Trophoblast cell (in vitro differentiated cells and primary cell): ENCODE results near the gene MOCOS.
"Not testable (repeated sequence)": the region's sequence is repeated elsewhere in the genome, so short reads cannot be mapped to it uniquely, and the experiment has no call there.

Experiments
- DNase-seq, 2 donors: peaks; one replicate each; pipeline ENCODE4 v3.0.0-alpha.2; 2016
- H2AFZ ChIP-seq: 2 replicates; pipeline ENCODE4 v1.6.1; 2013; ENCODE audit warnings: low read length, moderate library complexity, mild to moderate bottlenecking; ENCODE audit not compliant: insufficient read depth, poor library complexity
- H2AK5ac ChIP-seq: 2 replicates; pipeline ENCODE4 v1.6.1; 2013; ENCODE audit warnings: mild to moderate bottlenecking, low read length
- H2BK120ac ChIP-seq: 2 replicates; pipeline ENCODE4 v1.6.1; 2013; ENCODE audit warnings: low read length, mild to moderate bottlenecking, moderate library complexity; ENCODE audit not compliant: insufficient read depth, poor library complexity
- H2BK12ac ChIP-seq: 2 replicates; pipeline ENCODE4 v1.6.1; 2013; ENCODE audit warnings: mild to moderate bottlenecking, low read length, moderate library complexity
- H2BK5ac ChIP-seq: 2 replicates; pipeline ENCODE4 v1.6.1; 2013; ENCODE audit warnings: low read length, low read depth, moderate library complexity, mild to moderate bottlenecking; ENCODE audit not compliant: poor library complexity
- H3K14ac ChIP-seq: 2 replicates; pipeline ENCODE4 v1.6.1; 2013; ENCODE audit warnings: mild to moderate bottlenecking, low read length
- H3K18ac ChIP-seq: 2 replicates; pipeline ENCODE4 v1.6.1; 2013; ENCODE audit warnings: mild to moderate bottlenecking, low read length
- H3K23ac ChIP-seq: 2 replicates; pipeline ENCODE4 v1.6.1; 2013; ENCODE audit warnings: low read length
- H3K27ac ChIP-seq: 2 replicates; pipeline ENCODE4 v1.5.1; 2013; ENCODE audit warnings: low read depth, mild to moderate bottlenecking, inconsistent platforms, low read length, moderate library complexity
- H3K27me3 ChIP-seq: 2 replicates; pipeline ENCODE4 v1.6.1; 2013; ENCODE audit warnings: inconsistent platforms, mild to moderate bottlenecking, low read length, moderate library complexity; ENCODE audit not compliant: insufficient read depth
- H3K36me3 ChIP-seq, 2 experiments: 1 replicate in 1 of 2; 2 replicates in 1 of 2; pipeline ENCODE4 v1.6.1; 2013; ENCODE audit warnings: low read length in 2 of 2, mild to moderate bottlenecking in 2 of 2, moderate library complexity in 1 of 2; ENCODE audit not compliant: insufficient read depth in 2 of 2, control insufficient read depth in 1 of 2
- H3K4ac ChIP-seq: 2 replicates; pipeline ENCODE4 v1.6.1; 2013; ENCODE audit warnings: low read depth, mild to moderate bottlenecking, low read length, moderate library complexity
- H3K4me1 ChIP-seq, 2 experiments: 1 replicate in 1 of 2; 2 replicates in 1 of 2; pipeline ENCODE4 v1.6.1; 2013; ENCODE audit warnings: low read length in 2 of 2, mild to moderate bottlenecking in 2 of 2, moderate library complexity in 1 of 2; ENCODE audit not compliant: insufficient read depth in 2 of 2, control insufficient read depth in 1 of 2
- H3K4me2 ChIP-seq: 2 replicates; pipeline ENCODE4 v1.6.1; 2013; ENCODE audit warnings: inconsistent platforms, mild to moderate bottlenecking, low read length, moderate library complexity
- H3K4me3 ChIP-seq: 2 replicates; pipeline ENCODE4 v1.5.1; 2013; ENCODE audit warnings: mild to moderate bottlenecking, low read depth, low read length, inconsistent platforms
- H3K79me1 ChIP-seq: one replicate; pipeline ENCODE4 v1.6.1; 2013; ENCODE audit warnings: low read length
- H3K79me2 ChIP-seq: 2 replicates; pipeline ENCODE4 v1.6.1; 2013; ENCODE audit warnings: low read length, mild to moderate bottlenecking; ENCODE audit not compliant: control insufficient read depth, insufficient read depth, poor library complexity
- H3K9ac ChIP-seq: 2 replicates; pipeline ENCODE4 v1.6.1; 2013; ENCODE audit warnings: mild to moderate bottlenecking, low read length
- H3K9me3 ChIP-seq: 2 replicates; pipeline ENCODE4 v1.6.1; 2013; ENCODE audit warnings: low read depth, mild to moderate bottlenecking, control low read depth, inconsistent platforms, low read length; ENCODE audit not compliant: insufficient read depth
- H4K12ac ChIP-seq: 2 replicates; pipeline ENCODE4 v1.6.1; 2013; ENCODE audit warnings: low read depth, mild to moderate bottlenecking, low read length, moderate library complexity
- H4K8ac ChIP-seq: 2 replicates; pipeline ENCODE4 v1.6.1; 2013; ENCODE audit warnings: low read depth, mild to moderate bottlenecking, low read length, moderate library complexity
- H4K91ac ChIP-seq: one replicate; pipeline ENCODE4 v1.6.1; 2013; ENCODE audit warnings: low read depth, mild to moderate bottlenecking, low read length, moderate library complexity
- WGBS: extraction: QIAGEN DNeasy Blood & Tissue Kit; methylation state at CpG from one replicate; pipeline ENCODE4 v1.1.7; 2013; ENCODE audit warnings: missing lambda C conversion rate; ENCODE audit not compliant: insufficient read length, insufficient coverage; ENCODE audit errors: extremely low coverage; 5-methylcytosine and 5-hydroxymethylcytosine counted together

The MOCOS gene

DNA sequence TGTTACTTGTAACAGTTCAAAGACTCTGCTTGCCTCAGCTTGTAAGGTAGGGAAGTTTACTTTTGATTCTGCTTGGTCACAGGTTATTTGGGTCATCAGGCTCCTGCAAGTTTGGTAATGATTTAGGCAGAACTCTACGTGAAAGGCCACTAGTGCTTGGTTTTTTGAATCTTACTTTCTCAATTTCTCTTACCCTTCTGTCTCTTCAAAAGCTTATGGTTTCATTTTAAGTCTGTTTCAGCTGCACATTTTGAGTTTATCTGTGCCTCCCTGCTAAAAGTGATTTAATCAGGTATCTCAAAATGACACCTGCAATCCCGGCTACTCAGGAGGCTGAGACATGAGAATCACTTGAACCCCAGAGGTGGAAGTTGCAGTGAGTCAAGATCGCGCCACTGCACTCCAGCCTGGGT lies 26.3 kb upstream of the MOCOS start:
- Histone ChIP-seq H3K4ac (no peak overlapping the region), H3K23ac (no peak overlapping the region), H3K4me3 (no peak overlapping the region)

DNA sequence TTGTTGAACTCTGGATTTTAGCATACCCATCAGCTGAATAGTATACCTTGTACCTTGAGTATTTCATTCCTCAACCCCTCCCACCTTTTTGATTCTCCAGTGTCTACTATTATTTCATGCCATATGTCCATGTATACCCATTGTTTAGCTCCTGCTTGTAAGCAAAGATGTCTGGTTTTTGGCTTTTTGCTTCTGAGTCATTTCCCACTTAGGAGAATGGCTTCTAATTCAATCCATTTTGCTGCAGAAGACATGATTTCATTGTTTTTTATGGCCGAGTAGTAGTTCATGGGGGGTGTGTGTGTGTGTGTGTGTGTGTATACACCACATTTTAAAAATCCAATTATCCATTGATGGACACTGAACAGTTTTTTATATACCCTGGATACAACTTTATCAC lies 24.3 kb upstream of the MOCOS start:
- Histone ChIP-seq H3K4me2 (no peak overlapping the region), H3K79me1 (no peaks in the 10 kb centered on the region), H2AK5ac (no peak overlapping the region), H3K79me2 (no peaks in the 10 kb centered on the region), H2BK12ac (no peak overlapping the region), H3K4me1 (no peaks in the 10 kb centered on the region), H3K9me3 (no peaks in the 10 kb centered on the region), H2AFZ (no peak overlapping the region), H3K9ac (no peak overlapping the region), H3K27me3 (no peaks in the 10 kb centered on the region), H3K27ac (no peak overlapping the region), H4K12ac (no peak overlapping the region), H2BK5ac (no peak overlapping the region), H3K4me3 (no peak overlapping the region), H3K14ac (no peak overlapping the region), H4K91ac (no peak overlapping the region), H3K23ac (no peak overlapping the region), H3K4ac (no peak overlapping the region), H3K36me3 (peaks cover 11 to 20% of the 10 kb centered on the region in 2 experiments), H3K18ac (no peak overlapping the region), H2BK120ac (no peak overlapping the region), H4K8ac (no peak overlapping the region)
- DNase-seq = no peak
- WGBS = no CpG with 5 or more reads among the region's 1 CpG

More for the DNA sequence above, 26.3 kb upstream of the MOCOS start:
- Histone ChIP-seq H4K12ac (no peak overlapping the region), H3K9me3 (no peaks in the 10 kb centered on the region), H3K27me3 (no peaks in the 10 kb centered on the region), H3K79me2 (no peaks in the 10 kb centered on the region), H3K14ac (no peak overlapping the region), H3K4me1 (no peaks in the 10 kb centered on the region), H3K4me2 (no peak overlapping the region), H4K8ac (no peak overlapping the region), H3K27ac (no peak overlapping the region), H3K9ac (no peak overlapping the region), H2AK5ac (no peak overlapping the region), H2BK120ac (no peak overlapping the region), H2AFZ (no peak overlapping the region), H3K79me1 (no peaks in the 10 kb centered on the region), H3K36me3 (peaks cover 7 to 16% of the 10 kb centered on the region in 2 experiments), H2BK12ac (no peak overlapping the region), H2BK5ac (no peak overlapping the region), H3K18ac (no peak overlapping the region), H4K91ac (no peak overlapping the region)
- no peak for DNase-seq
- WGBS = no CpG with 5 or more reads among the region's 4 CpGs

GRCh38 chr18:36167692-36168218 lies 19.5 kb upstream of the MOCOS start:
- no peak overlapping the region for H4K12ac ChIP-seq
- H4K8ac ChIP-seq = no peak overlapping the region
- no peak overlapping the region for H3K9ac ChIP-seq
- no peaks in the 10 kb centered on the region for H3K4me1 ChIP-seq
- no peak overlapping the region for H3K23ac ChIP-seq
- no peak overlapping the region for H3K4ac ChIP-seq
- no peak overlapping the region for H2BK5ac ChIP-seq
- WGBS = no CpG with 5 or more reads among the region's 3 CpGs
- no peak overlapping the region for H3K14ac ChIP-seq
- no peaks in the 10 kb centered on the region for H3K79me1 ChIP-seq
- peaks cover 17 to 39% of the 10 kb centered on the region in 2 experiments for H3K36me3 ChIP-seq
- no peak for DNase-seq
- no peak overlapping the region for H3K4me2 ChIP-seq
- no peak overlapping the region for H2AK5ac ChIP-seq
- H3K79me2 ChIP-seq = no peaks in the 10 kb centered on the region
- no peak overlapping the region for H2BK12ac ChIP-seq
- H3K18ac ChIP-seq = no peak overlapping the region
- H3K9me3 ChIP-seq = no peaks in the 10 kb centered on the region
- H2AFZ ChIP-seq = no peak overlapping the region
- no peaks in the 10 kb centered on the region for H3K27me3 ChIP-seq
- no peak overlapping the region for H3K4me3 ChIP-seq
- H3K27ac ChIP-seq = no peak overlapping the region
- H4K91ac ChIP-seq = no peak overlapping the region
- no peak overlapping the region for H2BK120ac ChIP-seq

DNA sequence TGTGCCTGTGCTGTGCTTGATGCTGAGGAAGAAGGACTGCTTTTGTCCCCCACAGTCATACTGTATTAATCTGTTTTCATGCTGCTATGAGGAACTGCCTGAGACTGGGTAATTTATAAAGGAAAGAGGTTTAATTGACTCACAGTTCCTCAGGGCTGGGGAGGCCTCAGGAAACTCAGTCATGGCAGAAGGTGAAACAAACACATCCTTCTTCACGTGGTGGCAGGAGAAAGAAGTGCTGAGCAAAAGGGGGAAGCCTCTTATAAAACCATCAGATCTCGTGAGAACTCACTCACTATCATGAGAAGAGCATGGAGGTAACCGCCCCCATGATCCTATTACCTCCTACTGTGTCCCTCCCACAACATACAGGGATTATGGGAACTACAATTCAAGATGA lies 19.0 kb upstream of the MOCOS start:
- not testable (repeated sequence) for DNase-seq, H3K4me3 ChIP-seq, H3K27me3 ChIP-seq, H3K27ac ChIP-seq, H2BK5ac ChIP-seq, H2AFZ ChIP-seq, H3K14ac ChIP-seq, H4K91ac ChIP-seq, H3K4me1 ChIP-seq, H3K4ac ChIP-seq, H3K4me2 ChIP-seq, H4K8ac ChIP-seq, H2AK5ac ChIP-seq, H3K23ac ChIP-seq, H3K79me2 ChIP-seq, H3K79me1 ChIP-seq, H3K18ac ChIP-seq, H2BK12ac ChIP-seq, H3K9ac ChIP-seq, H4K12ac ChIP-seq, H2BK120ac ChIP-seq, H3K9me3 ChIP-seq
- WGBS = no CpG with 5 or more reads among the region's 3 CpGs
- H3K36me3 ChIP-seq = peaks cover 17 to 39% of the 10 kb centered on the region in 2 experiments
